Peyer's patch (tissue), 4 donors: ENCODE data around the gene FGD1.

Experiments
- CTCF ChIP-seq, 6 experiments: fragments of 450-650 bp in 4 of 6; fragments of 200-600 bp in 2 of 6; sonication (generic) in 1 of 6; IDR thresholded peaks; one replicate each; pipeline ENCODE4 v1.5.1; 2017 to 2019; ENCODE audit warnings: antibody characterized with exemption in 6 of 6, mild to moderate bottlenecking in 3 of 6, moderate library complexity in 1 of 6
- POLR2A ChIP-seq, 2 donors: fragments of 450-650 bp; IDR thresholded peaks; one replicate each; pipeline ENCODE4 v1.5.1; 2017; ENCODE audit warnings: antibody characterized with exemption in 2 of 2, mild to moderate bottlenecking in 2 of 2, moderate library complexity in 2 of 2

GRCh38 chrX:54430519-54430918 lies 65.5 kb downstream of the FGD1 start:
- no peak for TF ChIP-seq CTCF (IDR thresholded peaks at IDR 0.05)
- no peak for TF ChIP-seq POLR2A (IDR thresholded peaks at IDR 0.05)
